OCI-LY7 (cell line): ENCODE data around the gene TP73. TPM values are rescaled to one million over a fixed set of nuclear protein-coding genes. Genes with fewer than 3 reads are reported as not detected.

Experiments
- BruUV-seq: library from RNA; stranded (reverse); fragments of 400-500 nt; replicated peaks from 2 replicates; lab custom pipeline; 2021; lab: Mats Ljungman, UMichigan
- CTCF ChIA-PET: fragments of 300-600 bp; sonication (Branson Sonifier 250); formaldehyde crosslinking; loops from one replicate; lab custom pipeline; 2022; ENCODE audit warnings: antibody characterized with exemption; ENCODE audit not compliant: unreplicated experiment; lab: Charles Lee
- POLR2A ChIA-PET: fragments of 300-600 bp; sonication (Branson Sonifier 250); formaldehyde crosslinking; loops from one replicate; lab custom pipeline; 2022; ENCODE audit warnings: antibody characterized with exemption; lab: Charles Lee
- DNase-seq: peaks from one replicate; pipeline ENCODE4 v3.0.0-alpha.2; 2015; ENCODE audit warnings: low spot score
- H2AFZ ChIP-seq: fragments of 200-600 bp; sonication (generic), shearing (Covaris generic); 2 replicates; pipeline ENCODE4 v1.6.1; 2014; ENCODE audit warnings: mild to moderate bottlenecking, antibody characterized with exemption, low read length, moderate library complexity
- H3K27ac ChIP-seq: fragments of 200-600 bp; sonication (generic); 2 replicates; pipeline ENCODE4 v1.5.1; 2014; ENCODE audit warnings: mixed run types, low read depth, mild to moderate bottlenecking, moderate library complexity, low read length, inconsistent platforms; ENCODE audit not compliant: poor library complexity, severe bottlenecking
- H3K36me3 ChIP-seq: fragments of 200-600 bp; sonication (generic); 2 replicates; pipeline ENCODE4 v1.6.1; 2014; ENCODE audit warnings: mild to moderate bottlenecking, antibody characterized with exemption, low read length, moderate library complexity, mixed read lengths; ENCODE audit not compliant: insufficient read depth
- H3K4me1 ChIP-seq: fragments of 200-600 bp; sonication (generic); 2 replicates; pipeline ENCODE4 v1.5.1; 2014; ENCODE audit warnings: mild to moderate bottlenecking, low read length; ENCODE audit not compliant: insufficient read depth, poor library complexity, severe bottlenecking
- H3K4me2 ChIP-seq: fragments of 200-600 bp; sonication (generic); 2 replicates; pipeline ENCODE4 v1.6.1; 2014; ENCODE audit warnings: mild to moderate bottlenecking, low read length
- H3K4me3 ChIP-seq: fragments of 200-600 bp; sonication (generic); 2 replicates; pipeline ENCODE4 v1.5.1; 2014; ENCODE audit warnings: mild to moderate bottlenecking, low read depth, low read length; ENCODE audit not compliant: poor library complexity, severe bottlenecking
- H3K79me2 ChIP-seq: fragments of 200-600 bp; sonication (generic); 2 replicates; pipeline ENCODE4 v1.6.1; 2016; ENCODE audit warnings: low read depth, mild to moderate bottlenecking, low read length, moderate library complexity, mixed read lengths; ENCODE audit not compliant: insufficient read depth
- H3K9me2 ChIP-seq: fragments of 200-600 bp; sonication (generic); 2 replicates; pipeline ENCODE4 v1.6.1; 2016; ENCODE audit warnings: mild to moderate bottlenecking, low read length, mixed read lengths; ENCODE audit not compliant: insufficient read depth
- H3K9me3 ChIP-seq: fragments of 200-600 bp; sonication (generic); 2 replicates; pipeline ENCODE4 v1.6.1; 2014; ENCODE audit warnings: mild to moderate bottlenecking, mixed run types, low read length, mixed read lengths
- H4K20me1 ChIP-seq: fragments of 200-600 bp; sonication (generic); 2 replicates; pipeline ENCODE4 v1.6.1; 2014; ENCODE audit warnings: mild to moderate bottlenecking, antibody characterized with exemption, low read length, moderate library complexity, mixed read lengths; ENCODE audit not compliant: insufficient read depth
- CTCF ChIP-seq: fragments of 200-600 bp; sonication (generic); conservative IDR thresholded peaks from 2 replicates; pipeline ENCODE4 v1.5.1; 2014; ENCODE audit warnings: mild to moderate bottlenecking, antibody characterized with exemption, low read length, moderate library complexity, mixed read lengths
- EZH2phosphoT487 ChIP-seq: fragments of 200-600 bp; sonication (generic); IDR thresholded peaks from 2 replicates; pipeline ENCODE4 v1.6.1; 2018; ENCODE audit warnings: low read depth, borderline replicate concordance, mild to moderate bottlenecking, mixed run types, antibody characterized with exemption, low read length, moderate library complexity, mixed read lengths
- intact Hi-C: fragments of 100-400 bp; cut with micrococcal nuclease; formaldehyde crosslinking; loops from one replicate; pipeline ENCODE4 v1.10.0; 2022; ENCODE audit not compliant: unreplicated experiment
- total RNA-seq, 2 experiments: library from RNA; depleted of rRNA in 1 of 2; stranded (reverse); fragments of >200 nt in 1 of 2; shearing (Covaris generic) in 1 of 2; gene quantifications; 2 replicates each; pipeline ENCODE4 v1.2.3, GENCODE V29; 2014 to 2022

The TP73 gene
- total RNA-seq, 2 experiments from 2014 or later: 0.48 TPM; not detected in 1

- no peak for DNase-seq
- no peaks in the 10 kb centered on the region for H3K9me2 ChIP-seq
- no peak overlapping the region for H3K27ac ChIP-seq
- ChIA-PET POLR2A (no interaction called here), CTCF (no interaction called here)
- intact Hi-C loops: no loop called here
- H4K20me1 ChIP-seq: no peaks in the 10 kb centered on the region
- H2AFZ ChIP-seq: no peak overlapping the region
- no peak overlapping the region for H3K4me2 ChIP-seq
- no peaks in the 10 kb centered on the region for H3K36me3 ChIP-seq
- H3K79me2 ChIP-seq: no peaks in the 10 kb centered on the region
- no peak overlapping the region for H3K4me3 ChIP-seq
- no TSS peak for BruUV-seq
- TF ChIP-seq EZH2phosphoT487 (no peak), CTCF (no peak)
- no peaks in the 10 kb centered on the region for H3K9me3 ChIP-seq
- peaks cover 22% of the 10 kb centered on the region for H3K4me1 ChIP-seq
Measured at GRCh38 chr1:3653286-3653618, 936 bp downstream of the TP73 start.

GRCh38 chr1:3654549-3655281 is 2.4 kb downstream of the TP73 start:
- Histone ChIP-seq H3K9me2 (no peaks in the 10 kb centered on the region), H3K4me2 (no peak overlapping the region), H3K27ac (no peak overlapping the region), H3K4me3 (no peak overlapping the region), H2AFZ (no peak overlapping the region), H4K20me1 (no peaks in the 10 kb centered on the region), H3K9me3 (no peaks in the 10 kb centered on the region), H3K4me1 (peaks cover 12% of the 10 kb centered on the region), H3K36me3 (no peaks in the 10 kb centered on the region), H3K79me2 (no peaks in the 10 kb centered on the region)
- CTCF ChIA-PET: no interaction called here
- no TSS peak for BruUV-seq
- TF ChIP-seq CTCF: no peak
- no peak for TF ChIP-seq EZH2phosphoT487
- DNase-seq: no peak
- intact Hi-C loops: no loop called here
- POLR2A ChIA-PET: interaction anchor here (2.3 kb wide), 1 partner anchor 11 kb away, joined by 18 read pairs; no protein-coding TSS in a partner anchor

- peaks cover 20% of the 10 kb centered on the region for H3K4me1 ChIP-seq
- BruUV-seq: no TSS peak
- H4K20me1 ChIP-seq: no peaks in the 10 kb centered on the region
- no peak for DNase-seq
- H3K9me2 ChIP-seq: no peaks in the 10 kb centered on the region
- H2AFZ ChIP-seq: peak overlapping the region; percentile 36; the same call in 1 of the 2 replicates
- TF ChIP-seq EZH2phosphoT487 (no peak), CTCF (no peak)
- no peak overlapping the region for H3K27ac ChIP-seq
- ChIA-PET POLR2A (interaction anchor here (2.3 kb wide), 1 partner anchor 9 kb away, joined by 18 read pairs; no protein-coding TSS in a partner anchor), CTCF (no interaction called here)
- intact Hi-C loops: no loop called here
- no peaks in the 10 kb centered on the region for H3K79me2 ChIP-seq
- peak overlapping the region; percentile 11 for H3K4me2 ChIP-seq
- no peaks in the 10 kb centered on the region for H3K36me3 ChIP-seq
- H3K4me3 ChIP-seq: no peak overlapping the region
- no peaks in the 10 kb centered on the region for H3K9me3 ChIP-seq
Measured at GRCh38 chr1:3656450-3657095, 4.3 kb downstream of the TP73 start.
